Thyroid gland (tissue), 4 donors: ENCODE results near the gene TMED6. TPM values are rescaled to one million over a fixed set of nuclear protein-coding genes. Genes with fewer than 3 reads are reported as not detected.

Source experiments
- DNase-seq, 2 donors: peaks; one replicate each; pipeline ENCODE4 v3.0.0-alpha.2; 2019
- H3K27ac ChIP-seq, 3 donors: fragments of 200-600 bp; sonication (generic); 1 replicate in 2 of 3; 2 replicates in 1 of 3; pipeline ENCODE4 v1.5.1; 2016 to 2019; ENCODE audit warnings: mild to moderate bottlenecking in 1 of 3, moderate library complexity in 1 of 3
- H3K27me3 ChIP-seq: fragments of 200-600 bp; sonication (generic); one replicate; pipeline ENCODE4 v1.5.1; 2019
- H3K36me3 ChIP-seq, 2 donors: fragments of 200-600 bp; sonication (generic); one replicate each; pipeline ENCODE4 v1.5.1; 2016 to 2019
- H3K4me1 ChIP-seq, 2 donors: fragments of 200-600 bp; sonication (generic); one replicate each; pipeline ENCODE4 v1.5.1; 2017 to 2019
- H3K4me3 ChIP-seq, 3 donors: fragments of 200-600 bp; sonication (generic); replicated peaks in 1 of 3; 1 replicate in 2 of 3; 2 replicates in 1 of 3; pipeline ENCODE4 v1.5.1; 2016; ENCODE audit warnings: mild to moderate bottlenecking in 1 of 3
- H3K9me3 ChIP-seq: fragments of 200-600 bp; sonication (generic); one replicate; pipeline ENCODE4 v1.5.1; 2017
- POLR2A ChIP-seq, 2 donors: fragments of 450-650 bp; IDR thresholded peaks; one replicate each; pipeline ENCODE4 v1.6.1; 2017; ENCODE audit warnings: antibody characterized with exemption in 2 of 2, mild to moderate bottlenecking in 2 of 2, moderate library complexity in 1 of 2
- WGBS, 2 donors: methylation state at CpG; one replicate each; pipeline ENCODE4 v1.1.5; 2017; 5-methylcytosine and 5-hydroxymethylcytosine counted together
- intact Hi-C: fragments of 100-400 bp; cut with DNase I; formaldehyde crosslinking; loops from one replicate; pipeline ENCODE4 v1.15.1; 2023
- total RNA-seq, 4 donors: library from RNA; depleted of rRNA; stranded (reverse); fragments of >200 nt; gene quantifications; one replicate each; pipeline ENCODE4 v1.2.3, GENCODE V29; 2016
- TF ChIP-seq, protein P1 (sequence below), 6 experiments: fragments of 200-600 bp in 3 of 6; fragments of 450-650 bp in 3 of 6; sonication (generic) in 3 of 6; IDR thresholded peaks; one replicate each; pipeline ENCODE4 v1.5.1; 2016 to 2019; ENCODE audit warnings: antibody characterized with exemption in 6 of 6, mild to moderate bottlenecking in 2 of 6, inconsistent platforms in 1 of 6, moderate library complexity in 1 of 6

Gene TMED6
- total RNA-seq, 4 donors from 2014 or later = 4.1 TPM; not detected in 3

GRCh38 chr16:69395859-69396186, 44.2 kb upstream of the TMED6 start:
- intact Hi-C loops = loop anchor here (5.0 to 10.0 kb wide), 2 partner anchors 169 to 356 kb away; partner anchors contain the start of genes NFAT5 and NOB1
- no peak overlapping the region for H3K4me3 ChIP-seq
- no peak for DNase-seq
- no peaks in the 10 kb centered on the region for H3K27me3 ChIP-seq
- peaks cover 19 to 29% of the 10 kb centered on the region in 2 donors for H3K4me1 ChIP-seq
- no peaks in the 10 kb centered on the region for H3K36me3 ChIP-seq
- H3K9me3 ChIP-seq = no peaks in the 10 kb centered on the region
- peak overlapping the region in 2 of 3 donors; percentile 64 to 79 for H3K27ac ChIP-seq
- no peak for TF ChIP-seq POLR2A (IDR thresholded peaks at IDR 0.05)
- TF ChIP-seq, protein P1, sequence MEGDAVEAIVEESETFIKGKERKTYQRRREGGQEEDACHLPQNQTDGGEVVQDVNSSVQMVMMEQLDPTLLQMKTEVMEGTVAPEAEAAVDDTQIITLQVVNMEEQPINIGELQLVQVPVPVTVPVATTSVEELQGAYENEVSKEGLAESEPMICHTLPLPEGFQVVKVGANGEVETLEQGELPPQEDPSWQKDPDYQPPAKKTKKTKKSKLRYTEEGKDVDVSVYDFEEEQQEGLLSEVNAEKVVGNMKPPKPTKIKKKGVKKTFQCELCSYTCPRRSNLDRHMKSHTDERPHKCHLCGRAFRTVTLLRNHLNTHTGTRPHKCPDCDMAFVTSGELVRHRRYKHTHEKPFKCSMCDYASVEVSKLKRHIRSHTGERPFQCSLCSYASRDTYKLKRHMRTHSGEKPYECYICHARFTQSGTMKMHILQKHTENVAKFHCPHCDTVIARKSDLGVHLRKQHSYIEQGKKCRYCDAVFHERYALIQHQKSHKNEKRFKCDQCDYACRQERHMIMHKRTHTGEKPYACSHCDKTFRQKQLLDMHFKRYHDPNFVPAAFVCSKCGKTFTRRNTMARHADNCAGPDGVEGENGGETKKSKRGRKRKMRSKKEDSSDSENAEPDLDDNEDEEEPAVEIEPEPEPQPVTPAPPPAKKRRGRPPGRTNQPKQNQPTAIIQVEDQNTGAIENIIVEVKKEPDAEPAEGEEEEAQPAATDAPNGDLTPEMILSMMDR (IDR thresholded peaks at IDR 0.05) = peak in 1 of 6 experiments; percentile 36

DNA sequence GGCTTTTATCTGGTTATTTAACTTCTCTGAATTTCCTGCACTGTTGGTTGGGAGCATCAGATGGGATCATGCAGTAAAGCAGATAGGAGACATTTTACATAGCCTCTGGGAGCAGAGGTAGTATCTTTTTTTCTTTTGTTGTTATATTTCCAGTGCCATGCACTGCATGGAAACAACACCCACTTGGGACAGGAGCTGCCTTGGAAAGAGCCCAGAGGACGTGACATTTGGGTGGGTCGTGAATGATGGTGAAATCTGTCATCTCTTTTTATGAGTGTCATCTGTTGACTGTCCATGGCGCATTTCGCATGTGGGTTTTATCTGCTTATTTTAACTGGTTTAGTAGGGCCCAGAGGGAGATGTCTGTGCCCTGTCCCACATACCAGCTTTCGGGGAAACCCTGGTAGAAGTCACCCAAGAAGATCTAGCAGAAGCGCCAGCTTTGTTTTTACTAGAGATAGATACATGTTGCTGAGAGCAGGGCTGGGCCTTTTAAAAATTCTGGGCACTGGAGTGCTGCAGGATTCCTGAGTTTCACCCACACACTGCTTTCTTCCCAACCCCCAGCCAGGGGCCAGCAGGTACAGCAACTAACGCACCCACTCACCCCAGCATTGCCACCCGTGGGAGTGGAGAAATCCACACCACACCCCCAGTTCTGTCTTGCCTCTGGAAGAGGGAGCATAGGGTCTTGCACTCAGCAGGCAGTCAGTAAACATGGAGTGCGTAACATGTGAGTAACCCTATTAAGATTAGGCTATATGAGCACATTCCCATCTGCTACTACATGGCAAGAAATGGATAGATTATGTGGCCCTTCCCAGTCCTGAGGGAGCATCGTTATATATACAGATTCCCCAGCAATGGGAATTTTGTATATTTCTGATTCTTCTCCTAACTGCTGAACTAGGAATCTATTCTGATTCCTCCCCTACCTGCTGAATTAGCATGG, 42.6 kb upstream of the TMED6 start:
- intact Hi-C loops = loop anchor here (10.0 kb wide), 1 partner anchor 171 kb away; the partner anchor contains the start of gene NFAT5
- DNase-seq = no peak
- WGBS, 2 donors = 79 to 82% methylated on average over 10 of the region's 10 CpGs
- Histone ChIP-seq H3K27ac (no peak overlapping the region), H3K9me3 (no peaks in the 10 kb centered on the region), H3K4me3 (no peak overlapping the region), H3K36me3 (no peaks in the 10 kb centered on the region), H3K27me3 (no peaks in the 10 kb centered on the region), H3K4me1 (peaks cover 19 to 29% of the 10 kb centered on the region in 2 donors)
- TF ChIP-seq POLR2A (IDR thresholded peaks at IDR 0.05) = no peak
- TF ChIP-seq, protein P1 (IDR thresholded peaks at IDR 0.05) = no peak

- 83 to 91% methylated on average over 1 of the region's 1 CpG for WGBS, 2 donors
- no peak overlapping the region for H3K27ac ChIP-seq
- H3K4me3 ChIP-seq = no peak overlapping the region
- H3K9me3 ChIP-seq = no peaks in the 10 kb centered on the region
- peaks cover 8 to 11% of the 10 kb centered on the region in 2 donors for H3K36me3 ChIP-seq
- H3K4me1 ChIP-seq = peaks cover 8 to 9% of the 10 kb centered on the region in 2 donors
- no peaks in the 10 kb centered on the region for H3K27me3 ChIP-seq
- DNase-seq = no peak
- TF ChIP-seq POLR2A (IDR thresholded peaks at IDR 0.05) = no peak
- TF ChIP-seq, protein P1 (IDR thresholded peaks at IDR 0.05) = no peak
- intact Hi-C loops = loop anchor here (10.0 kb wide), 1 partner anchor 52 kb away; the partner anchor contains the start of genes COG8, NIP7 and PDF
Observed at GRCh38 chr16:69386596-69386995, 35.0 kb upstream of the TMED6 start.

DNA sequence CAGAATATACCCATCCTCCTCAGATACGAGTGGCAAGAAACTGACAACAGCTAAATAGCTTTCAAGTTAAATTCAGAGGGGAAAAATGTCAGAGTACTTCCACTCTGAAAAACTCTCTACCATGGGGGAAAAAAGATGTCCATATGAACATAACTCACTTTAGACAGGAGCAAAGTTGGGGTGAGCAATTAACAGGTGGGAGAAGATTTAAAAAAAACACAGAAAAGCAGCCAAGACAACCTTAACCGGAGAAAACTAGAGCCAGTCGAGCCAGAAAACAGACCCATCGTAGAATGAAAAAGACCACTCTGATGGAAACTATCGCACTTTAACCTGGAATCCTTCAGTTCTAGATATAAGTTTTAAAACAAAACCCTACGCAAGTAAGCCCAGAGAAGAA, 33.4 kb upstream of the TMED6 start:
- Histone ChIP-seq H3K9me3 (no peaks in the 10 kb centered on the region), H3K27me3 (no peaks in the 10 kb centered on the region), H3K4me1 (peaks cover 8 to 9% of the 10 kb centered on the region in 2 donors), H3K36me3 (peaks cover 12 to 22% of the 10 kb centered on the region in 2 donors), H3K4me3 (peak overlapping the region; percentile 19 to 74 (median 23)), H3K27ac (peak overlapping the region; percentile 63 to 91 (median 86))
- 7 to 8% methylated on average over 6 of the region's 6 CpGs for WGBS, 2 donors
- DNase-seq = no peak
- intact Hi-C loops = loop anchor here (10.0 kb wide), 1 partner anchor 50 kb away; the partner anchor contains the start of genes COG8, NIP7 and PDF
- TF ChIP-seq POLR2A (IDR thresholded peaks at IDR 0.05) = no peak
- TF ChIP-seq, protein P1 (IDR thresholded peaks at IDR 0.05) = no peak

DNA sequence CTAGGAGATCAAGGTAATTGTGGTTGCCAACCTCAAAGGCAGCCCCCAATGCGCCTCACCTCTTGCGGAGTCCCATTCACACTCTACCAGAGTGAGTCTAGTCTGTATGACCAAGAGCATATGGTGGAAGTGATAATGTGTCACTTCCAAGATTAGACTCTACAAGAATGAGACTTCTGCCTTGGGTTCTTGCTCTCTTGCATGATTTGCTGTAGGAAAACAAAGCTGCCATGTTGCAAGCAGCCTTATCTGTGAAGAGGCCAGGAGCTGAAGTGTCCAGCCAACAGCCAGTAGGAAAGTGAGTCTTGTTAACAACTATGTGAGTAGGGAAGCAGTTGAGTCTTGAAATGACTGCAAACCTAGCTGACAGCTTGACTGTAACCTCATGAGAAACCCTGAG, 30.8 kb upstream of the TMED6 start:
- H3K36me3 ChIP-seq = peaks cover 31 to 35% of the 10 kb centered on the region in 2 donors
- no peaks in the 10 kb centered on the region for H3K27me3 ChIP-seq
- H3K27ac ChIP-seq = no peak overlapping the region
- 93 to 100% methylated on average over 2 of the region's 2 CpGs for WGBS, 2 donors
- no peak for TF ChIP-seq POLR2A (IDR thresholded peaks at IDR 0.05)
- DNase-seq = no peak
- no peak overlapping the region for H3K4me3 ChIP-seq
- intact Hi-C loops = loop anchor here (10.0 kb wide), 1 partner anchor 48 kb away; the partner anchor contains the start of genes COG8, NIP7 and PDF
- no peaks in the 10 kb centered on the region for H3K9me3 ChIP-seq
- peaks cover 8 to 9% of the 10 kb centered on the region in 2 donors for H3K4me1 ChIP-seq
